B cell (primary cell): ENCODE measurements around the gene ZNF581.

ENCODE experiments used
- CTCF ChIP-seq: fragments of 200-600 bp; IDR thresholded peaks from one replicate; pipeline ENCODE4 v1.8.0; 2022; ENCODE audit warnings: antibody characterized with exemption, mild to moderate bottlenecking
- EZH2 ChIP-seq: IDR thresholded peaks from 2 replicates; pipeline ENCODE4 v1.6.1; 2012; ENCODE audit warnings: borderline replicate concordance, low read depth, mild to moderate bottlenecking, moderate library complexity, low read length; ENCODE audit not compliant: insufficient read depth, poor library complexity, severe bottlenecking

GRCh38 chr19:55596304-55596703 lies 47.1 kb upstream of the ZNF581 start:
- no peak for TF ChIP-seq CTCF
- no peak for TF ChIP-seq EZH2
